HepG2 (cell line): ENCODE measurements around the gene CRK. TPM values are rescaled to one million over a fixed set of nuclear protein-coding genes. Genes with fewer than 3 reads are reported as not detected.

Source experiments
- HNRNPK ChIP-seq: fragments of 200-400 bp; formaldehyde crosslinking; IDR thresholded peaks from 2 replicates; pipeline ENCODE4 v1.6.1; 2018; ENCODE audit warnings: low read length, low read depth, moderate library complexity, mild to moderate bottlenecking; ENCODE audit not compliant: poor library complexity, severe bottlenecking
- ISX ChIP-seq: sonication (generic); formaldehyde crosslinking; conservative IDR thresholded peaks from 2 replicates; pipeline ENCODE4 v1.5.0; 2020; ENCODE audit warnings: missing genetic modification reagents
- JARID2 ChIP-seq: sonication (generic); formaldehyde crosslinking; IDR thresholded peaks from 2 replicates; pipeline ENCODE4 v1.8.1; 2023; ENCODE audit warnings: missing genetic modification reagents, inconsistent platforms; ENCODE audit not compliant: insufficient replicate concordance
- JUN ChIP-seq: sonication (generic); formaldehyde crosslinking; IDR thresholded peaks from 2 replicates; pipeline ENCODE4 v1.4.0; 2020; ENCODE audit warnings: mild to moderate bottlenecking, missing genetic modification reagents
- NFYC ChIP-seq: IDR thresholded peaks from 2 replicates; pipeline ENCODE4 v1.6.1; 2016; ENCODE audit warnings: missing genetic modification reagents, missing compliant biosample characterization
- RARA ChIP-seq: IDR thresholded peaks from 2 replicates; pipeline ENCODE4 v1.6.1; 2016; ENCODE audit warnings: missing genetic modification reagents, missing compliant biosample characterization
- REL ChIP-seq: sonication (generic); formaldehyde crosslinking; conservative IDR thresholded peaks from 2 replicates; pipeline ENCODE4 v1.8.0; 2022; ENCODE audit warnings: mild to moderate bottlenecking, missing genetic modification reagents, moderate library complexity
- SRF ChIP-seq: IDR thresholded peaks from 2 replicates; pipeline ENCODE4 v1.6.1; 2011; ENCODE audit warnings: mild to moderate bottlenecking, low read depth, low read length, moderate library complexity
- YEATS2 ChIP-seq: sonication (generic); formaldehyde crosslinking; IDR thresholded peaks from 2 replicates; pipeline ENCODE4 v1.4.0; 2020; ENCODE audit warnings: missing genetic modification reagents, borderline replicate concordance
- ZNF263 ChIP-seq: sonication (generic); formaldehyde crosslinking; IDR thresholded peaks from 2 replicates; pipeline ENCODE4 v1.4.0; 2020; ENCODE audit warnings: missing genetic modification reagents
- ZNF451 ChIP-seq: sonication (generic); formaldehyde crosslinking; IDR thresholded peaks from 2 replicates; pipeline ENCODE4 v1.5.0; 2020; ENCODE audit warnings: mild to moderate bottlenecking, missing genetic modification reagents
- ZNF678 ChIP-seq: sonication (generic); formaldehyde crosslinking; IDR thresholded peaks from 2 replicates; pipeline ENCODE4 v1.4.0; 2020; ENCODE audit warnings: mild to moderate bottlenecking, missing genetic modification reagents
- polyA plus RNA-seq, 8 experiments: library from polyadenylated mRNA; depleted of rRNA in 3 of 8; stranded (reverse) in 7 of 8; unstranded in 1 of 8; fragments of >200 nt; fragmentation: Illumina TruSeq in 4 of 8; extraction: Trizol in 4 of 8; gene quantifications; 2 replicates each; pipeline versions ENCODE4 v1.2.1 to v1.2.3, GENCODE V29; 2011 to 2016; ENCODE audit warnings: low read depth in 4 of 8, missing spikeins in 1 of 8, mixed read lengths in 1 of 8; ENCODE audit not compliant: insufficient read depth in 1 of 8
- total RNA-seq, 5 experiments: library from RNA; depleted of rRNA; stranded (reverse); fragments of >200 nt; fragmentation: Illumina TruSeq; extraction: Trizol; gene quantifications; 2 replicates each; pipeline ENCODE4 v1.2.3, GENCODE V29; 2016; ENCODE audit warnings: low read depth in 1 of 5
- TF ChIP-seq, protein P1 (sequence below): sonication (generic); formaldehyde crosslinking; IDR thresholded peaks from 2 replicates; pipeline ENCODE4 v1.4.0; 2020; ENCODE audit warnings: low read depth, mild to moderate bottlenecking, missing genetic modification reagents
- TF ChIP-seq, protein P2 (sequence below): IDR thresholded peaks from 2 replicates; pipeline ENCODE4 v1.6.1; 2016
- TF ChIP-seq, protein P3 (sequence below): sonication (generic); formaldehyde crosslinking; IDR thresholded peaks from 2 replicates; pipeline ENCODE4 v1.4.0; 2020; ENCODE audit warnings: missing genetic modification reagents, mild to moderate bottlenecking, borderline replicate concordance
- TF ChIP-seq, protein P4 (sequence below): sonication (generic); formaldehyde crosslinking; IDR thresholded peaks from 2 replicates; pipeline ENCODE4 v1.4.0; 2020; ENCODE audit warnings: missing genetic modification reagents
- TF ChIP-seq, protein P5 (sequence below): sonication (generic); formaldehyde crosslinking; IDR thresholded peaks from 2 replicates; pipeline ENCODE4 v1.5.0; 2020; ENCODE audit warnings: missing genetic modification reagents

Gene CRK
- total and polyA plus RNA-seq, 2 of the 13 experiments (the other 11 are each of a cell fraction or from before 2014, with no cell fraction given) = 47.4 to 54.2 TPM

DNA sequence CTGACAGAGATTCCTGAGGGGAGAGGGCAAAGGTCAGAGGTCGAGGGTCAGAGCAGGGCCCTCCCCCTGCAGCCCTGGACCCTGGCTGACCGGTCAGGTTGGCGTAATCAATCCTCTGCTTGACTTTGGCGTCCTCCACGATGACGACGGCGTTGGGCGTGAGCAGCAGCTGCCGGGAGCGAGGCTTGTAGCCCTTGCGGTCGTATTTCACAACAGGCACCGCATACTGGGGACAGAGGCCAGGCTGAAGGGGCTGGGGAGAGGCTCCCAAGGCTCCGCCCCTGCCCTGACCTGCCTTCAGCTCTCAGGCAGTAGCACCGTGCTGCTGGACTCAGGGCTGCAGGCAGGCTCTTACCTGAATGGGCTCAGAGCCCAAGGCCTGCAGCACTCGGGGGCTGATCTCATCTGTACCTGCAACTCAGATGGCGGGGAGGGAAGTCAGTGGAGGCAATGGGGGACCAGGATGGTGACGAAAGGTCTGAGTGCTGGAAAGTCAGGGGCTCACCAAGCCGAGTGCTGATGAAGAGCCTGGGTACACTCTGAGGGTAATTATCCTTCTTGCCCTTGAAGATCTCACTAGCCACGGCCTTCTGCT lies 12.0 kb upstream of the CRK start (continued):
- TF ChIP-seq, protein P1, sequence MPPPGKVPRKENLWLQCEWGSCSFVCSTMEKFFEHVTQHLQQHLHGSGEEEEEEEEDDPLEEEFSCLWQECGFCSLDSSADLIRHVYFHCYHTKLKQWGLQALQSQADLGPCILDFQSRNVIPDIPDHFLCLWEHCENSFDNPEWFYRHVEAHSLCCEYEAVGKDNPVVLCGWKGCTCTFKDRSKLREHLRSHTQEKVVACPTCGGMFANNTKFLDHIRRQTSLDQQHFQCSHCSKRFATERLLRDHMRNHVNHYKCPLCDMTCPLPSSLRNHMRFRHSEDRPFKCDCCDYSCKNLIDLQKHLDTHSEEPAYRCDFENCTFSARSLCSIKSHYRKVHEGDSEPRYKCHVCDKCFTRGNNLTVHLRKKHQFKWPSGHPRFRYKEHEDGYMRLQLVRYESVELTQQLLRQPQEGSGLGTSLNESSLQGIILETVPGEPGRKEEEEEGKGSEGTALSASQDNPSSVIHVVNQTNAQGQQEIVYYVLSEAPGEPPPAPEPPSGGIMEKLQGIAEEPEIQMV (CRISPR knock-in tag) = no peak; the same call in 1 of the 2 replicates
- TF ChIP-seq ZNF263 (CRISPR knock-in tag) = no peak
- TF ChIP-seq RARA (CRISPR knock-in tag) = peak; percentile 84
- TF ChIP-seq JARID2 (CRISPR knock-in tag) = no peak
- no peak for TF ChIP-seq NFYC (CRISPR knock-in tag)
- TF ChIP-seq, protein P2, sequence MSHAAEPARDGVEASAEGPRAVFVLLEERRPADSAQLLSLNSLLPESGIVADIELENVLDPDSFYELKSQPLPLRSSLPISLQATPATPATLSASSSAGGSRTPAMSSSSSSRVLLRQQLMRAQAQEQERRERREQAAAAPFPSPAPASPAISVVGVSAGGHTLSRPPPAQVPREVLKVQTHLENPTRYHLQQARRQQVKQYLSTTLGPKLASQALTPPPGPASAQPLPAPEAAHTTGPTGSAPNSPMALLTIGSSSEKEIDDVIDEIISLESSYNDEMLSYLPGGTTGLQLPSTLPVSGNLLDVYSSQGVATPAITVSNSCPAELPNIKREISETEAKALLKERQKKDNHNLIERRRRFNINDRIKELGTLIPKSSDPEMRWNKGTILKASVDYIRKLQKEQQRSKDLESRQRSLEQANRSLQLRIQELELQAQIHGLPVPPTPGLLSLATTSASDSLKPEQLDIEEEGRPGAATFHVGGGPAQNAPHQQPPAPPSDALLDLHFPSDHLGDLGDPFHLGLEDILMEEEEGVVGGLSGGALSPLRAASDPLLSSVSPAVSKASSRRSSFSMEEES (CRISPR knock-in tag) = no peak
- TF ChIP-seq, protein P3, sequence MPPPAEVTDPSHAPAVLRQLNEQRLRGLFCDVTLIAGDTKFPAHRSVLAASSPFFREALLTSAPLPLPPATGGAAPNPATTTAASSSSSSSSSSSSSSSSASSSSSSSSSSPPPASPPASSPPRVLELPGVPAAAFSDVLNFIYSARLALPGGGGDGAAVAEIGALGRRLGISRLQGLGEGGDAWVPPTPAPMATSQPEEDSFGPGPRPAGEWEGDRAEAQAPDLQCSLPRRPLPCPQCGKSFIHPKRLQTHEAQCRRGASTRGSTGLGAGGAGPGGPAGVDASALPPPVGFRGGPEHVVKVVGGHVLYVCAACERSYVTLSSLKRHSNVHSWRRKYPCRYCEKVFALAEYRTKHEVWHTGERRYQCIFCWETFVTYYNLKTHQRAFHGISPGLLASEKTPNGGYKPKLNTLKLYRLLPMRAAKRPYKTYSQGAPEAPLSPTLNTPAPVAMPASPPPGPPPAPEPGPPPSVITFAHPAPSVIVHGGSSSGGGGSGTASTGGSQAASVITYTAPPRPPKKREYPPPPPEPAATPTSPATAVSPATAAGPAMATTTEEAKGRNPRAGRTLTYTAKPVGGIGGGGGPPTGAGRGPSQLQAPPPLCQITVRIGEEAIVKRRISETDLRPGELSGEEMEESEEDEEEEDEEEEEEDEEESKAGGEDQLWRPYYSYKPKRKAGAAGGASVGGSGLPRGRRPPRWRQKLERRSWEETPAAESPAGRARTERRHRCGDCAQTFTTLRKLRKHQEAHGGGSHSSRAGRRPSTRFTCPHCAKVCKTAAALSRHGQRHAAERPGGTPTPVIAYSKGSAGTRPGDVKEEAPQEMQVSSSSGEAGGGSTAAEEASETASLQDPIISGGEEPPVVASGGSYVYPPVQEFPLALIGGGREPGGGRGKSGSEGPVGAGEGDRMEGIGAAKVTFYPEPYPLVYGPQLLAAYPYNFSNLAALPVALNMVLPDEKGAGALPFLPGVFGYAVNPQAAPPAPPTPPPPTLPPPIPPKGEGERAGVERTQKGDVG (CRISPR knock-in tag) = 0 out of 2 replicates have a peak, but pooled peaks have one; percentile 79
- no peak for TF ChIP-seq REL (CRISPR knock-in tag)
- TF ChIP-seq ZNF451 = no peak
- TF ChIP-seq, protein P4, sequence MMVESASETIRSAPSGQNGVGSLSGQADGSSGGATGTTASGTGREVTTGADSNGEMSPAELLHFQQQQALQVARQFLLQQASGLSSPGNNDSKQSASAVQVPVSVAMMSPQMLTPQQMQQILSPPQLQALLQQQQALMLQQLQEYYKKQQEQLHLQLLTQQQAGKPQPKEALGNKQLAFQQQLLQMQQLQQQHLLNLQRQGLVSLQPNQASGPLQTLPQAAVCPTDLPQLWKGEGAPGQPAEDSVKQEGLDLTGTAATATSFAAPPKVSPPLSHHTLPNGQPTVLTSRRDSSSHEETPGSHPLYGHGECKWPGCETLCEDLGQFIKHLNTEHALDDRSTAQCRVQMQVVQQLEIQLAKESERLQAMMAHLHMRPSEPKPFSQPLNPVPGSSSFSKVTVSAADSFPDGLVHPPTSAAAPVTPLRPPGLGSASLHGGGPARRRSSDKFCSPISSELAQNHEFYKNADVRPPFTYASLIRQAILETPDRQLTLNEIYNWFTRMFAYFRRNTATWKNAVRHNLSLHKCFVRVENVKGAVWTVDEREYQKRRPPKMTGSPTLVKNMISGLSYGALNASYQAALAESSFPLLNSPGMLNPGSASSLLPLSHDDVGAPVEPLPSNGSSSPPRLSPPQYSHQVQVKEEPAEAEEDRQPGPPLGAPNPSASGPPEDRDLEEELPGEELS (CRISPR knock-in tag) = peak; percentile 63
- TF ChIP-seq YEATS2 (CRISPR knock-in tag) = peak; percentile 63; the same call in 1 of the 2 replicates
- no peak for TF ChIP-seq ZNF678 (CRISPR knock-in tag)
- TF ChIP-seq HNRNPK = no peak
- TF ChIP-seq ISX (CRISPR knock-in tag) = no peak
- TF ChIP-seq JUN (CRISPR knock-in tag) = peak; percentile 53; the same call in 1 of the 2 replicates
- TF ChIP-seq, protein P5, sequence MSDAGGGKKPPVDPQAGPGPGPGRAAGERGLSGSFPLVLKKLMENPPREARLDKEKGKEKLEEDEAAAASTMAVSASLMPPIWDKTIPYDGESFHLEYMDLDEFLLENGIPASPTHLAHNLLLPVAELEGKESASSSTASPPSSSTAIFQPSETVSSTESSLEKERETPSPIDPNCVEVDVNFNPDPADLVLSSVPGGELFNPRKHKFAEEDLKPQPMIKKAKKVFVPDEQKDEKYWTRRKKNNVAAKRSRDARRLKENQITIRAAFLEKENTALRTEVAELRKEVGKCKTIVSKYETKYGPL = no peak
- TF ChIP-seq SRF = no peak
